ENCODE data around the gene RAD51B.

GRCh38 chr14:68729556-68729955, 910.0 kb downstream of the RAD51B start:
- no peak for TF ChIP-seq CTCF (optimal IDR thresholded peaks at IDR 0.05 in 1 of 3, IDR thresholded peaks at IDR 0.05 in 1 of 3, conservative IDR thresholded peaks at IDR 0.05 in 1 of 3; ENCODE audit: extremely low read depth in 1 of 3, insufficient read depth in 2 of 3, low read length in 3 of 3)
- no peak for TF ChIP-seq EZH2 (IDR thresholded peaks at IDR 0.05; ENCODE audit: low read length)

Data from keratinocyte (primary cell).